HepG2 (cell line): ENCODE measurements around the gene GTF2H3. TPM values are rescaled to one million over a fixed set of nuclear protein-coding genes. Genes with fewer than 3 reads are reported as not detected.

ENCODE experiments used
- DZIP1 ChIP-seq: sonication (generic); formaldehyde crosslinking; IDR thresholded peaks from 2 replicates; pipeline ENCODE4 v1.5.0; 2020; ENCODE audit warnings: mild to moderate bottlenecking, missing genetic modification reagents
- FOXO1 ChIP-seq: sonication (generic); formaldehyde crosslinking; IDR thresholded peaks from 2 replicates; pipeline ENCODE4 v1.4.0; 2020; ENCODE audit warnings: missing genetic modification reagents
- GMEB1 ChIP-seq: sonication (generic); formaldehyde crosslinking; IDR thresholded peaks from 2 replicates; pipeline ENCODE4 v1.5.1; 2020; ENCODE audit warnings: missing genetic modification reagents, mild to moderate bottlenecking, borderline replicate concordance
- KAT8 ChIP-seq: IDR thresholded peaks from 2 replicates; pipeline ENCODE4 v1.6.1; 2016; ENCODE audit warnings: missing genetic modification reagents, missing compliant biosample characterization
- KDM3A ChIP-seq: IDR thresholded peaks from 2 replicates; pipeline ENCODE4 v1.6.1; 2018; ENCODE audit warnings: low read depth, missing compliant biosample characterization
- MIER3 ChIP-seq: IDR thresholded peaks from 2 replicates; pipeline ENCODE4 v1.6.1; 2016; ENCODE audit warnings: missing compliant biosample characterization, borderline replicate concordance
- SIN3B ChIP-seq: fragments of 150-350 bp; IDR thresholded peaks from 2 replicates; pipeline ENCODE4 v1.6.1; 2014; ENCODE audit warnings: low read length
- ZBTB34 ChIP-seq: sonication (generic); formaldehyde crosslinking; IDR thresholded peaks from 2 replicates; pipeline ENCODE4 v1.8.0; 2022; ENCODE audit warnings: mild to moderate bottlenecking, missing genetic modification reagents
- ZBTB4 ChIP-seq: sonication (generic); formaldehyde crosslinking; IDR thresholded peaks from 2 replicates; pipeline ENCODE4 v1.4.0; 2020; ENCODE audit warnings: missing genetic modification reagents, mild to moderate bottlenecking, borderline replicate concordance
- ZBTB49 ChIP-seq: sonication (generic); formaldehyde crosslinking; IDR thresholded peaks from 2 replicates; pipeline ENCODE4 v1.4.0; 2020; ENCODE audit warnings: missing genetic modification reagents, borderline replicate concordance
- ZNF639 ChIP-seq: conservative IDR thresholded peaks from 2 replicates; pipeline ENCODE4 v1.6.1; 2018; ENCODE audit warnings: missing genetic modification reagents
- polyA plus RNA-seq, 8 experiments: library from polyadenylated mRNA; depleted of rRNA in 3 of 8; stranded (reverse) in 7 of 8; unstranded in 1 of 8; fragments of >200 nt; fragmentation: Illumina TruSeq in 4 of 8; extraction: Trizol in 4 of 8; gene quantifications; 2 replicates each; pipeline versions ENCODE4 v1.2.1 to v1.2.3, GENCODE V29; 2011 to 2016; ENCODE audit warnings: low read depth in 4 of 8, missing spikeins in 1 of 8, mixed read lengths in 1 of 8; ENCODE audit not compliant: insufficient read depth in 1 of 8
- total RNA-seq, 5 experiments: library from RNA; depleted of rRNA; stranded (reverse); fragments of >200 nt; fragmentation: Illumina TruSeq; extraction: Trizol; gene quantifications; 2 replicates each; pipeline ENCODE4 v1.2.3, GENCODE V29; 2016; ENCODE audit warnings: low read depth in 1 of 5
- TF ChIP-seq, protein P1 (sequence below): sonication (generic); formaldehyde crosslinking; IDR thresholded peaks from 2 replicates; pipeline ENCODE4 v1.5.1; 2020; ENCODE audit warnings: mild to moderate bottlenecking, moderate library complexity, missing genetic modification reagents

Gene GTF2H3
- total and polyA plus RNA-seq, 2 of the 13 experiments (the other 11 are each of a cell fraction or from before 2014, with no cell fraction given), result 35.8 to 58.8 TPM

- TF ChIP-seq DZIP1 (CRISPR knock-in tag) (no peak), ZNF639 (0 out of 2 replicates have a peak, but pooled peaks have one; percentile 58), SIN3B (peak; percentile 95), KAT8 (CRISPR knock-in tag) (peak; percentile 100), ZBTB34 (peak; percentile 31; the same call in 1 of the 2 replicates), MIER3 (CRISPR knock-in tag) (peak; percentile 94; the same call in 1 of the 2 replicates), KDM3A (CRISPR knock-in tag) (peak; percentile 78; the same call in 1 of the 2 replicates), ZBTB4 (CRISPR knock-in tag) (peak; percentile 23; the same call in 1 of the 2 replicates), FOXO1 (CRISPR knock-in tag) (peak; percentile 75; the same call in 1 of the 2 replicates), GMEB1 (CRISPR knock-in tag) (peak; percentile 86), ZBTB49 (CRISPR knock-in tag) (no peak)
- TF ChIP-seq, protein P1, sequence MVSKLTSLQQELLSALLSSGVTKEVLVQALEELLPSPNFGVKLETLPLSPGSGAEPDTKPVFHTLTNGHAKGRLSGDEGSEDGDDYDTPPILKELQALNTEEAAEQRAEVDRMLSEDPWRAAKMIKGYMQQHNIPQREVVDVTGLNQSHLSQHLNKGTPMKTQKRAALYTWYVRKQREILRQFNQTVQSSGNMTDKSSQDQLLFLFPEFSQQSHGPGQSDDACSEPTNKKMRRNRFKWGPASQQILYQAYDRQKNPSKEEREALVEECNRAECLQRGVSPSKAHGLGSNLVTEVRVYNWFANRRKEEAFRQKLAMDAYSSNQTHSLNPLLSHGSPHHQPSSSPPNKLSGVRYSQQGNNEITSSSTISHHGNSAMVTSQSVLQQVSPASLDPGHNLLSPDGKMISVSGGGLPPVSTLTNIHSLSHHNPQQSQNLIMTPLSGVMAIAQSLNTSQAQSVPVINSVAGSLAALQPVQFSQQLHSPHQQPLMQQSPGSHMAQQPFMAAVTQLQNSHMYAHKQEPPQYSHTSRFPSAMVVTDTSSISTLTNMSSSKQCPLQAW (CRISPR knock-in tag), result peak; percentile 94
These were observed at the start of gene GTF2H3, which contains the start of gene EIF2B1 (continued) for GRCh38 chr12:123633379-123634141.
